Glomerular endothelial cell (primary cell): ENCODE data around the gene P2RY8. TPM values are rescaled to one million over a fixed set of nuclear protein-coding genes. Genes with fewer than 3 reads are reported as not detected.

Experiments used
- DNase-seq: peaks from one replicate; pipeline ENCODE4 v3.0.0-alpha.2; 2011; ENCODE audit warnings: low read depth, low spot score; ENCODE audit errors: extremely low read depth
- total RNA-seq: library from RNA; depleted of rRNA; stranded (reverse); fragments of >200 nt; gene quantifications from 2 replicates; pipeline ENCODE4 v1.2.3, GENCODE V29; 2015

Gene P2RY8
- total RNA-seq, 1 donor from 2014 or later: 0.23 TPM

DNA sequence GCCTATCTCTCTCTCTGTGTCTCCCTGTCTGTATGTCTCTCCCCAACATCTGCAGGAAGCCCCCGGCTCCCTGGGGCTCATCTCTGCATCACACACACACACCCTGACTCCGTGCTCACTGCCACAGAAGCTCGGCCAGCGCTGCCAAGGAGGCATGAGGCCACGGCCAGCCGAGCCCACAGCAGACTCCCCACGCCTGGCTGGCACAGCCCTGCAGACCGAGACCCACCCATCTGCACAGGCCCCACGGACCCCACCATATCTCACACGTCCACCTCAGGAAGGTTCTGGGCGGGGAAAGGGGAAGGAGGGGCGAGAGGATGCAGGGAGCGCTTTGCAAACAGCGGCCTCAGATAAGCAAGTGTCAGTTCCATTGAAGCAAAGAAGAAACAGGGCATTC lies 116.6 kb downstream of the P2RY8 start:
- DNase-seq: no peak

DNA sequence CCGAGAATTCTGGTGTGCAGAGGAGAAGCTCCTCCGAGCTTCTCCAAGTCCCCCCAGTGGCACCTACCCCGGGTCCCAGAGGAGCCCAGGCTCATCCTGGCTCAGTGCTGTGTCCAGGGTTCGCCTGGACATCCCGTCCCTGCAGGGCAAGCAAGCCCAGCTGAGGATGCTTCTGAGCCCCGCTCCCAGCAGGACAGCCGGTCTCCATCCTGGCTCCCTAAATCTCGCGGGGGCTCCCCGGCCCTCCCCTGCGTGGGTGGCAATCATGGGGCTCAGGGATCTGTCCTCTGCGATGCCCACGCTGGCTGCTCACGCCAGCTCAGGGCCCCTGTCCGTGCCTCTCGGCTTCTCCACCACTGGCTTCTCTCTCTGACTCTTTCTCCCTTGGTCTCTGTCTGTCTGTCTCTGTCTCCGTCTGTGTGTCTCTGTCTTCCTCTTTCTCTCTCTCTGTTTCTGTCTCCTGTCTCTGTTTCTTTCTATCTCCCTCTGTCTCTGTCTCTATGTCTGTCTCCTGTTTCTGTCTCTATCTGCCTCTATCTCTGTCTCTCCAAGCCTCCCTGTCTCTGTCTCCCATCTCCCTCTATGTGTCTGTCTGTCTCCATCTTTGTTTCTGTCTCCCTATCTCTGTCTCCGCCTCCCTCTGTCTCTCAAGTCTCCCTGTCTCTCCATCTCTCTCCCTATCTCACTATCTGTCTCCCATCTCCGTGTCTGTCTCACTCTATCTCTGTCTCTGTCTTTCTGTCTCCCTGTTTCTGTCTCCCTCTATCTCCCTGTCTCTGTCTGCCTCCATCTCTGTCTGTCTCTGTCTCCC lies 117.2 kb downstream of the P2RY8 start:
- DNase-seq: no peak

- no peak for DNase-seq
Measured at GRCh38 chrX:1418901-1419544, 118.0 kb downstream of the P2RY8 start.

DNA sequence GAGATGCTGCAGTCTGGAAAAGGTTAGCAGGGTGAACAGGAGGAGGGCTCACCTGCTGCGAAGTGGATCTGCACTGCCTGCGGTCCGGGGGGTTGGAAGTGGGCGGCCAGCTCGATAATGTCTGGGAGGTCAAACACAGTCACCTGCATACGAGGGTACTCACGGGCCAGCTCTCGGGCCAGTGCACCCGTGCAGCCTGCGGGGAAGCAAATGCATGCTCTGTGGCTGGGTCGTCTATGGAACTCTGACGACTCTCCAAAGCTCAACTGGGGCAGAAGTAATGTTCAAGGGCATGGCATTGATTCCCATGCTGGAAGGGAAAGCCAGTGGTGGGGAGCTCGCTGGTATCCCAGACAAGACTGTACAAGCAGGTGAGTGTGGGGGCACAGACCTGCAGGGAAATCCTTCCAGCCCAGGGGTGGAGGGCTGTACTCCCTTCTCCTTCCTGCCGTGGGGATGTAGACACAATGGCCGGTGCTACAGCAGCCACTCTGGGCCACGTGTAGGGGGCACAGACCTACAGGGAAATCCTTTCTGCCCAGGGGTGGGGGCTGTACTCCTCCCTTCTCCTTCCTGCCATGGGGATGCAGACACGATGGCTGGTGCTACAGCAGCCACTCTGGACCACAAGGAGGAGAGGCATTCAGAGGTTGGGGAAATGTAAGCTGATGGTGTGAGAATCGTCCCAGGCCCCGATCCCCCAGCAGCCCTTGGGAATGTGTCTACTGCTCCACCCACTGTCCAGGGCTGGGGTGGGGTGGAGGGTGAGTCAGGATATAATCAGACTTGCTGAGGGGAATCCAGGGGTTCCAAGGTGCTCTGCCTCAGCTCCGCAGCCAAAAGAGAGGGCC lies 118.8 kb downstream of the P2RY8 start:
- DNase-seq: no peak

DNA sequence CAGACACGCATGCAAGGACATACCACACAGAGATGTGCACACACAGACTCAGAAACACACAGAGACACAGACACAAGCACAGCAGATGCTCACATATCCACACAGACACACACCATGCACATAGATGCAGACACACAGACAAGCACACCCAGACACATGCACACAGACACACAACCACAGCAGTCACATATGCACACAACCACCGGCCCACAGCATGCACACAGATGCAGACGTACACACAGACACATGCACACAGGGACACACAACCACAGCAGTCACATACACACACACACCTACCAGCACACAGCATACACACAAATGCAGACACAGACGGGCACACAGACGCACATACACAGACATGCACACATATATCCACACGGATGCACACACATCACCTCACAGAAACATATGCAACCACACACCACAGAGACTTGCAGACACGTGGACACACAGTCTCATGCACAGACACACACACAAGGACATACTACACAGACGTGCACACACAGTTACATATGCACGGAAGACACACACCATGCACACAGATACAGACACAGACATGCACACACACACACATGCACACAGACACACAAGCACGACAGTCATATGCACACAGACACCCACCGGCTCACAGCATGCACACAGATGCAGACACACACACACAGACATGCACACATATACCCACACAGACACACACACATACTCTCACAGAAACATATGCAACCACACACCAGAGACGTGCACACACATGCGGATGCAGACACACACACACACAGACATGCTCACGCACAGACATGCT lies 119.8 kb downstream of the P2RY8 start:
- DNase-seq: no peak

GRCh38 chrX:1416327-1416784 lies 120.6 kb downstream of the P2RY8 start:
- DNase-seq: no peak

Other genes starting within 250 kb of the P2RY8 start
- 31.6 and 77.7 TPM in 2 replicates for gene IL3RA, start 200.4 kb downstream of the P2RY8 start, total RNA-seq
- gene SLC25A6, start 145.1 kb downstream of the P2RY8 start, total RNA-seq: 312 and 392 TPM in 2 replicates
- 32.9 and 37.2 TPM in 2 replicates for gene ASMTL, start 84.3 kb downstream of the P2RY8 start, total RNA-seq
- gene AKAP17A, start 54.4 kb upstream of the P2RY8 start, total RNA-seq: 34.1 and 62.2 TPM in 2 replicates
- not detected in 2 replicates for gene ASMT, start 77.9 kb upstream of the P2RY8 start, total RNA-seq